Stimulated activated CD8-positive, alpha-beta memory T cell treated with anti-CD3 and anti-CD28 coated beads, Interleukin-7, amount 100 ng/mL, for 4 hours (primary cell): ENCODE data around the gene RNF168.
"Not testable (repeated sequence)": the region's sequence is repeated elsewhere in the genome, so short reads cannot be mapped to it uniquely, and the experiment has no call there.

ENCODE experiments used
- DNase-seq, 2 donors: peaks; one replicate each; pipeline ENCODE4 v3.0.0-alpha.2; 2020; ENCODE audit warnings: low read depth in 2 of 2

Gene RNF168

GRCh38 chr3:196503196-196504076 lies at the start of gene RNF168:
TSS of gene RNF168 (minus strand) at chr3:196503768. CDS start at chr3:196503173, 595 bp downstream.
- peak; percentile 85 to 89 for DNase-seq

DNA sequence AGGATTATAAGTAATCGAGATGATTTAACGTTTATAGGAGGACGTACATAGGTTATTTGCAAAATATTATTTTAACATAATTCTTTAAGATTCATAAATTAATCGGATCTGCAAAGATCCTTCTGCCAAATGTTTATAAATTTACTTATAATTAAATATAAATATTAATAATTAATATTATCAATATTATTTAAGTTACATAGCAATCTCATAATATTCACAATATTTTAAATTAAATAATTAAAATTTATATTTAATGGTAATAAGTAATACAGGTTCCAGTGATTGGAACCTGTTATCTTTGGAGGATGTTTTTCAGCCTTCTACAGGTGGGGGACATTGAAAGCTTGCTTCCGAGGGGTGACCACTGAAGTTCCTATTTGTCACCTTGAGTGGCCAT lies 48.7 kb upstream of the RNF168 start:
- DNase-seq = no peak

GRCh38 chr3:196550172-196550571 lies 46.6 kb upstream of the RNF168 start:
- not testable (repeated sequence) for DNase-seq

- not testable (repeated sequence) for DNase-seq
Measured at GRCh38 chr3:196549312-196549711, 45.7 kb upstream of the RNF168 start.

DNA sequence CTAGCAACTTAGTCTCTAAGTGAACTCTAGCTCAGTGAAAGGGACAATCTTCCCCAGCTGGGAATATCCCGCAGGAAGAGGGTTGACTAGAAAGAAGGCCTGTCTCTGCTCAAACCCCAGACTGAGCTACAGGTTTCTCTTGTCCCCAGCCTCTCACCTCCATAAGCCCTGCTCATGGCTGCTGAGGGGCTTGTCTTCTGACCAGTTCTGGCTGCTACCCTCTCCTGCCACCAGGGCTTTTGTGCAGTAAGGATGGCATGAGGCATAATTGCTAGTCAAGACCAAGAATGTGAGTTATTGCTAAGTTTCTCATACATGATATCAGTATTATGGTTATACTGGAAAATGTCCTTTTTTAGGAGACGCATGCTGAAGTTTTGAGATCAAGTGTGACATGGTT lies 43.5 kb upstream of the RNF168 start:
- DNase-seq = no peak

DNA sequence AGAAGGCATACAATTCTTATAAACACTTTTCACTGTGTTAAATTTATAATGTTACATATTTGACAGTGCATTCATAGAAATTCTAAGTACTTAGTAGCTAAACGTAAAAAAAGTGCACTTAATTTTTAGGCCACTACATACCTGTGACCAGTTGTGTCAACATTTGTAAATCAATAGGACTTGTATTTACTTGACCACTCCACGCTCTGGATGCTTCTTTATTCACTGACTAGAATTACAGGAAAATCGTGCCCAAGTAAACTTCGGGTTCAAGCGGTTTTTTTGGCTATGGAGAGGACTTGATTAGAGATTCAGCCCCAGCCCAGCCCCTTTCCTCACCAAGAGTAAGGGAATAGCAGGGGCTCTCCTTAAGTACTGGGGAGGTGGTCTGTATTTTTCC lies 43.0 kb upstream of the RNF168 start:
- DNase-seq = no peak

DNA sequence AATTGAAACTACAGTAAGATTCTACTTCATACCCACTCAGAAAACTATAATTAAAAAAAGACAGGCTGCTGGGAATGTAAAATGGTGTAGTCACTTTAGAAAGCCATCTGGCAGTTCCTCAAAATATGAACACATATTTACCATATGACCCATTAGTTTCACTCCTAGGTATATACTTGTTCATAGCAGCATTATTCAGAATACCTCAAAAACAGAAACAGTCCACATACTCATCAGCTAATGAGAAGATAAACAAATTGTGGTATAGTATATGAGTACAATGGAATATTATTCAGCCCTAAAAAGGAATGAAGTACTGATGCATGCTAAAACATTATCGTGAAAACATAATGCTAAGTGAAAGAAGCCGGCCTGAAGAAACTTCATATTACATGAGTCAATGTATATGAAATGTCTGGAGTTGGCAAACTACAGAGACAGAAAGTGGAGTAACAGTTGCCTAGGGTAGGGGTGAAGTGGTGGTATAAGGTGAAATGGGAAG lies 41.0 kb upstream of the RNF168 start:
- no peak for DNase-seq

- DNase-seq = no peak
Measured at GRCh38 chr3:196541684-196542445, 38.3 kb upstream of the RNF168 start.

DNA sequence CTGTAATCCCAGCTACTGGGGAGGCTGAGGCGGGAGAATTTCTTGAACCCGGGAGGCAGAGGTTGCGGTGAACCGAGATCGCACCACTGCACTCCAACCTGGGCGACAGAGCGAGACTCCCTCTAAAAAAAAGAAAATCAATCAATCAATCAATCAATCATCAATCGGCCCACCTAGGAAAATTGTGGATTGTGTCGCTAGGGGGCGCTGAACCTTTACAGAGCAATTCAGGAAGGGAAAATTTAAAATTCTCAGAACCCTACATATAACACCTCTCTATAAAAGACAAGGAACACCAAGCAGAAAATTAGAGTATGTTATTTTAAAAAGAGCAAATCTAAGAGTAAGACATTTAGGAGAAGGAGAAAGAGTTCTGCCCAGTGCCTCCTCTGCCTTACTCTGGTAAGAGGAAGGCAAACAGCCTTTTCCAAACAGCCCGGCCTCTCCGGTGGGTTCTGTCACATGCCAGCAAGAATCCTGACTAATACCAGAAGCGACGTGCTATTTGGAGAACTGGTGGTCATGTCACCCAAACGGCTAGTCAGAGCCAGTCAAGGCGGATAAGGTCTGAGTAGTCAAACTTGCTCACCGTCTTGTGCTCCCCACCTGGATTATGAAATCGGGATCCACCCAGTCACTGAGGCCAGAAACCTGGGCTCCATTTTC lies 33.9 kb upstream of the RNF168 start:
- peak; percentile 29 to 57 for DNase-seq

DNA sequence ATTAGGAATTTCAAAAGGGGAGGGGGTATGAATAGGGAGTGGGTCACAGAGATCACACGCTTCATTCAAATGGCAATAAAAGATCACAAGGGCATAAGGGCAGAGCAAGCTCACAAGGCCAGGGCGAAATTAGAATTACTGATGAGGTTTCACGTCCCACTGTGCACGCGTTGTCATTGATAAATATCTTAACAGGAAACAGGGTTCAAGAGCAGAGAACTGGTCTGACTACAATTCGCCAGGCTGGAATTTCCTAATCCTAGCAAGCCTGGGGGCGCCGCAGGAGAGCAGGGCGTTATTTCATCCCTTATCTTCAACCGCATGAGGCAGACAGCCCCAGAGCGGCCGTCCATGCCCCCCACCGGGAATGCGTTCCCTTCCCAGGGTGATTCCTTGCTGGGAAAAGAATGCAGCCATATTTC lies 29.7 kb upstream of the RNF168 start:
- DNase-seq = no peak

GRCh38 chr3:196531418-196531817 lies 27.9 kb upstream of the RNF168 start:
- no peak for DNase-seq

- peak; percentile 47 to 67 for DNase-seq
Measured at GRCh38 chr3:196528639-196529233, 25.2 kb upstream of the RNF168 start.

DNA sequence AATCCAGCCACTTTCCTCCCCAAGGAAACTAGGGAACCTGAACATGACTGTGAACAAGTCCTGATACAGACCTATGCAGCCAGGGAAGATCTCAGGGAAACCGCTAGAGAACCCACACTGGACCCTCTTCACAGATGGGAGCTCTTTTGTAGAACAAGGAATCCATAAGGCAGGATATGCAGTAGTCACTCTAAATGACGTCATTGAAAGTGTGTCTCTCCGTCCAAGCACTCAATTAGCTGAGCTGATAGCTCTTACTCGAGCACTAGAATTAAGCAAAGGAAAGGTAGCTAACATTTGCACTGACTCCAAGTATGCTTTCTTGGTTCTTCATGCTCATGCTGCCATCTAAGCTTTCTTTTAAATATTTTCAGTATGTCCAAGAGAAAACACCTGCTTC lies 21.6 kb upstream of the RNF168 start:
- DNase-seq = no peak

GRCh38 chr3:196524527-196524926 lies 21.0 kb upstream of the RNF168 start:
- DNase-seq = no peak

- no peak for DNase-seq
Measured at GRCh38 chr3:196523841-196524240, 20.3 kb upstream of the RNF168 start.

DNA sequence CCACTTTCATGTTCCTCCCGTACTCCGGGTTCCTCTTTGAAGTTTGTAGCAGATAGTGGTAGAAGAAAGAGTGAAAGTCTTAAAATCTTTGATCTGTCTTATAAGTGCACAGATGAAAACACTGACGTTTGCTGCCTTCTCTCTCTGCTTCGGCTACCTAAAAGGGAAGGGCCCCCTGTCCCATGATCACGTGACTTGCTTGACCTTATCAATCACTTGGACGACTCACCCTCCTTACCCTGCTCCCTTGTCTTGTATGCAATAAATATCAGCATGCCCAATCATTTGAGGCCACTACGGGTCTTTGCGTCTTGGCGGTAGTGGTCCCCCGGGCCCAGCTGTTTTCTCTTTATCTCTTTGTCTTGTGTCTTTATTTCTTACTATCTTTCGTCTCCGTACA lies 17.7 kb upstream of the RNF168 start:
- DNase-seq = not testable (repeated sequence)

DNA sequence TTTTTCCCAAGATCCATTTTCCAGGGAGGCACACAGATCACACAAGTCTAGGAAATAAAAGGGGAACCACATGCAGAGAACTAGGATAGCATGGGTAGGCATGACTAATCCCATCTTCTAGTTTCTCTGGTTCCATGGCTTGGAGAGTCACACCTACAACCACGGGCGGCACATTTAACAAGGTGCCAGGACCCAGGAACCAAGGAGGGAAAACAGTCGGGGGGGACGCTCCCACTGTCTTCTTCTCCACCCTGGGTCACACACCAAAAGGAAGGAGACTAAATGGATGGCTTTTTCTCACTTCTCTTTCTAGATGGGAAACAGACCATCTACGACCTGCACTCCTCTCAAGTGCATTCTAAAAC lies 16.1 kb upstream of the RNF168 start:
- no peak for DNase-seq

- DNase-seq = peak in 1 of 2 donors; percentile 27
Measured at GRCh38 chr3:196518966-196519717, 15.6 kb upstream of the RNF168 start.

DNA sequence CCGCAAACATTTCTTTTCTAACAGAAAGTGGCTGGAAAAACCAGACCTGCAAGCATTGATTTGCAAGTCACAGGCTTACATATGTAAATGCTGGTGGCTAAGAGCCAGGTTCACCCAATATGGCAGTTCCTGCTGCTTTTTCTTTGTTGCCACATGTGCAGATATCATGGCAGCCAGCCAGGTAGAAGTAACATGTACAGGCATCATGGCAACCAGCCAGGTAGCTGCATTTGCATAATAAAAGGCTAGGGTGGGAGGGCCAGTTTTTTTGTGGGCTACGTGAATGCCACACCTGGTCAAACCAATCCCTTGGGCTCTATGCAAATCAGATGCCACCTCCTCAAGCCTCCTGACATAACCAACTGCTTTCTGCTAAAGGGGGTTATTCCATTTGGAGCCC lies 14.4 kb upstream of the RNF168 start:
- no peak for DNase-seq

- DNase-seq = no peak
Measured at GRCh38 chr3:196517162-196517800, 13.7 kb upstream of the RNF168 start.
